Neural crest cell (in vitro differentiated cells): ENCODE results near the gene CLTC. TPM values are rescaled to one million over a fixed set of nuclear protein-coding genes. Genes with fewer than 3 reads are reported as not detected.

ENCODE experiments used
- DNase-seq: peaks from one replicate; pipeline ENCODE4 v3.0.0; 2021; ENCODE audit warnings: low read depth, mixed read lengths, low spot score
- H3K27ac Mint-ChIP-seq: one replicate; pipeline ENCODE4 v1.8.0; 2021; ENCODE audit warnings: mild to moderate bottlenecking, mixed read lengths; ENCODE audit not compliant: unreplicated experiment
- H3K27me3 Mint-ChIP-seq: 2 replicates; pipeline ENCODE4 v1.8.0; 2021; ENCODE audit warnings: low read depth, mild to moderate bottlenecking, mixed read lengths
- H3K36me3 Mint-ChIP-seq: 2 replicates; pipeline ENCODE4 v1.8.0; 2021; ENCODE audit warnings: low read depth, mild to moderate bottlenecking, mixed read lengths
- H3K4me1 Mint-ChIP-seq: 2 replicates; pipeline ENCODE4 v1.8.0; 2021; ENCODE audit warnings: mixed read lengths
- H3K4me3 Mint-ChIP-seq: one replicate; pipeline ENCODE4 v1.8.0; 2021; ENCODE audit warnings: mild to moderate bottlenecking, mixed read lengths
- H3K9me3 Mint-ChIP-seq: 2 replicates; pipeline ENCODE4 v1.8.0; 2021; ENCODE audit warnings: mixed read lengths
- total RNA-seq: library from RNA; stranded (reverse); gene quantifications from 2 replicates; pipeline ENCODE4 v1.2.1, GENCODE V29; 2021
- TF ChIP-seq, protein P1 (sequence below): fragments of 200-600 bp; sonication (generic); conservative IDR thresholded peaks from 2 replicates; pipeline ENCODE4 v1.5.0; 2021; ENCODE audit warnings: antibody characterized with exemption, mild to moderate bottlenecking

CLTC gene
- total RNA-seq, 1 donor from 2014 or later: 244 TPM

DNA sequence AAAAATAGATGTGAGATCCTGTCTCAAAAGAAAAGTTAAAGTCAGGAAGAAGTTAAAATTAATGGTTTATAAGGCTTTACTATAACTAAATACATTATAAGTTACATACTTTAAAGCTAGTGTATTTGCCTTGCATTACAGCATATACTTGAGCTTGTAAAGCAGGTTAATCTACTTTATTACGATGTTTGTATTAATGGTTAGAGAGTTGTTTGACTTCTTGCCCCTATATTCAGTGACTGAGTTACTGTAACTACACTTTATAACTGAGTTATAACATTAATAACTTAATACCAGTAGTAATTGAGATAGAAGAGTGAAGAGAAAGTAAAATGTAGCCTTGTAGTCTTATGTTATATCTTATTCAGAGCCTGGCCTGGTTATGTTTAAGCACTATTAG lies 22.9 kb downstream of the CLTC start:
- TF ChIP-seq, protein P1, sequence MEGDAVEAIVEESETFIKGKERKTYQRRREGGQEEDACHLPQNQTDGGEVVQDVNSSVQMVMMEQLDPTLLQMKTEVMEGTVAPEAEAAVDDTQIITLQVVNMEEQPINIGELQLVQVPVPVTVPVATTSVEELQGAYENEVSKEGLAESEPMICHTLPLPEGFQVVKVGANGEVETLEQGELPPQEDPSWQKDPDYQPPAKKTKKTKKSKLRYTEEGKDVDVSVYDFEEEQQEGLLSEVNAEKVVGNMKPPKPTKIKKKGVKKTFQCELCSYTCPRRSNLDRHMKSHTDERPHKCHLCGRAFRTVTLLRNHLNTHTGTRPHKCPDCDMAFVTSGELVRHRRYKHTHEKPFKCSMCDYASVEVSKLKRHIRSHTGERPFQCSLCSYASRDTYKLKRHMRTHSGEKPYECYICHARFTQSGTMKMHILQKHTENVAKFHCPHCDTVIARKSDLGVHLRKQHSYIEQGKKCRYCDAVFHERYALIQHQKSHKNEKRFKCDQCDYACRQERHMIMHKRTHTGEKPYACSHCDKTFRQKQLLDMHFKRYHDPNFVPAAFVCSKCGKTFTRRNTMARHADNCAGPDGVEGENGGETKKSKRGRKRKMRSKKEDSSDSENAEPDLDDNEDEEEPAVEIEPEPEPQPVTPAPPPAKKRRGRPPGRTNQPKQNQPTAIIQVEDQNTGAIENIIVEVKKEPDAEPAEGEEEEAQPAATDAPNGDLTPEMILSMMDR: no peak
- H3K27ac Mint-ChIP-seq: no peak overlapping the region
- no peaks in the 10 kb centered on the region for H3K9me3 Mint-ChIP-seq
- peaks cover 11% of the 10 kb centered on the region for H3K4me1 Mint-ChIP-seq
- H3K27me3 Mint-ChIP-seq: no peaks in the 10 kb centered on the region
- H3K4me3 Mint-ChIP-seq: no peak overlapping the region
- no peak for DNase-seq
- no peaks in the 10 kb centered on the region for H3K36me3 Mint-ChIP-seq

DNA sequence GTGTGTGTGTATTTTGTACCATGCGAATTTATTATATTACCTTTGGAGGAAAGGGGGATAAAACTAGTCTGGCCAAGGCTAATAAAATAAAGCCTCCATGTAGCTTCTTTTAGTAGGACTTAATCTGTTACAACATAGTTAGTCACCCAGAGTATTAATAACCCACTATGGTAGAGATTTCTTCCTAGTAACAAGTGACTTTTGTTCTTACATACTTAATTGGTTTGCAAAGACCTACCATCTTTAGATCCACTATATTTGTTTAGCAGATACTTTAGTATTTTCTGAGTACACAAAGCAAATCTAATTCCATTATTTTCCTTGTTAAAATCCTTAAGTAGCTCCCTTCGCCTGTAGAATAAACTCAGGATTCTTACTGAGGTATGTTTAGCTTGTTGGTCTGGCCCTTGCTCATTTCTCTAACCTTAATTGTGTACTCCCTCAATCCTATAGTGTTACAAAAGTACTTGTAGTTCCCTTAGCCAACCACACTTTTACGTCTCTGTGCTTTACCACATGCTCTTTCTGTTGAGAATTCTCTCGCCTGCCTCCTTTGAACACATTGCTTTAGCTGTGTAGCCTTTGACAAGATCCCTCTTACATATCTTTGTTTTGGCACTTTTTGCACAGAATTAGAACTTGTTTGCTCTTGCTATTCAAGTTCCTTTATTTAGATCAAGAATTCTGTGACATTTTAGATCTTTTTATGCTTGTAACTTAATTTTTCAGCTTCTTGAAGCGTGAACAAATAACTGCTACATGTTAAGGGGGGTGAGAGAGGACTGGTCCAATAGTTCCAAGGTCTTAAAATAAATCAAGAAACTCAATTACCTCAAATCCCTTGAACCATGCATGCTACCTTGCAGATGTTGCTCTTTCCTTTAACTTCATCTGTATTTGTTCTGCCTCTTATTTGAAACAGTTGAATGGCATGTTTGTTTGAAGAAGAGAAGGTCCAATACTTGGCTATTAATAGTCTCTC lies 23.8 kb downstream of the CLTC start:
- no peaks in the 10 kb centered on the region for H3K9me3 Mint-ChIP-seq
- DNase-seq: no peak
- peaks cover 7% of the 10 kb centered on the region for H3K4me1 Mint-ChIP-seq
- no peak overlapping the region for H3K27ac Mint-ChIP-seq
- TF ChIP-seq, protein P1: no peak
- H3K27me3 Mint-ChIP-seq: no peaks in the 10 kb centered on the region
- no peaks in the 10 kb centered on the region for H3K36me3 Mint-ChIP-seq
- no peak overlapping the region for H3K4me3 Mint-ChIP-seq

DNA sequence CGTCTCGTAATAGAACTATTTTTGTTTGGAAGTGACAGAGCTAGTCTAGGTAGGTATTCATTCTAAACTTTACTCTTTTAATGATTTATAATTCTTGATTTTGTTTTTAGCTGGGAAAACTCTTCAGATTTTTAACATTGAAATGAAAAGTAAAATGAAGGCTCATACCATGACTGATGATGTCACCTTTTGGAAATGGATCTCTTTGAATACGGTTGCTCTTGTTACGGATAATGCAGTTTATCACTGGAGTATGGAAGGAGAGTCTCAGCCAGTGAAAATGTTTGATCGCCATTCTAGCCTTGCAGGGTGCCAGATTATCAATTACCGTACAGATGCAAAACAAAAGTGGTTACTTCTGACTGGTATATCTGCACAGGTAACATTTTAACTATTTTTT lies 27.6 kb downstream of the CLTC start:
- peaks cover 25% of the 10 kb centered on the region for H3K36me3 Mint-ChIP-seq
- H3K9me3 Mint-ChIP-seq: peaks cover 6% of the 10 kb centered on the region
- peaks cover 4% of the 10 kb centered on the region for H3K4me1 Mint-ChIP-seq
- no peaks in the 10 kb centered on the region for H3K27me3 Mint-ChIP-seq
- DNase-seq: no peak
- no peak overlapping the region for H3K27ac Mint-ChIP-seq
- H3K4me3 Mint-ChIP-seq: no peak overlapping the region
- TF ChIP-seq, protein P1: no peak

DNA sequence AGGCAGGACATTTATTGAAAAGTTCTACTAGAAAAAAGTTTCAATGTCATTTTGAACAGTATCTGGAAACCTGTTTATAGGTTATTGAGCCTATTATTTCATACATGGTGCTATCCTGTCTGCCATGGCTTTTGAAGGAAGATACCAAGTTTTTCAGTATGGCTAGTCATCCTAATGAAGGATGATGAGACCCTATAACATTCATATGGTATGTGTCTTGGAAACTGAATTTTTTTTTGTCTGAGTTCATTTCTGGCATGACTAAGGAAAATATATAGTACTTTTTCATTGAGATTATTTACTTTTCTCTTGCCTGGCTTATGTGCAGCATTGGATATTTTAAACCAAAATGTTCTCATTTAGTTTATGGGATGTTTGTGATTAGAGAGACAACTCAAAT lies 30.2 kb downstream of the CLTC start:
- no peaks in the 10 kb centered on the region for H3K4me1 Mint-ChIP-seq
- DNase-seq: no peak
- TF ChIP-seq, protein P1: no peak
- H3K4me3 Mint-ChIP-seq: no peak overlapping the region
- no peak overlapping the region for H3K27ac Mint-ChIP-seq
- peaks cover 6% of the 10 kb centered on the region for H3K9me3 Mint-ChIP-seq
- peaks cover 34% of the 10 kb centered on the region for H3K36me3 Mint-ChIP-seq
- H3K27me3 Mint-ChIP-seq: no peaks in the 10 kb centered on the region

DNA sequence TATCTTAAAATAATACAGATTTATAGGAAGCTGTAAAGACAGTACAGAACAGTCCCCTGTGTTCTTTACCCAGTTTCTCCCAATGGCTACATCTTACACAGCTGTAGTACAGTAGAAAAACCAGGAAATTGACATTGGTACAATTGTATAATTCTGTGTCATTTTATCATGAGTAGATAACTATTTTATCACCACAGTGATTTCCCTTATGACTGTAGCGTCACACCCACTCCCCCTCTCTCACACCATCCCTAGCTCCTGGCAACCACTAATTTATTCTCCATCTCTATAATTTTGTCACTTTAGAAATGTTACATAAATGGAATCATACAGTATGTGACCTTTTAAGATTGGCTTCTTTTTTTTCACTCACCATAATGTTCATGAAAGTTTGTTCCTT lies 30.9 kb downstream of the CLTC start:
- Mint-ChIP-seq H3K27ac (no peak overlapping the region), H3K36me3 (peaks cover 35% of the 10 kb centered on the region), H3K4me3 (no peak overlapping the region), H3K9me3 (peaks cover 6% of the 10 kb centered on the region), H3K4me1 (no peaks in the 10 kb centered on the region), H3K27me3 (no peaks in the 10 kb centered on the region)
- no peak for DNase-seq
- TF ChIP-seq, protein P1: no peak
